Heart left ventricle (tissue), 13 donors: ENCODE measurements around the gene SGK1.

ENCODE experiments used
- POLR2A ChIP-seq, 2 donors: fragments of 450-650 bp; IDR thresholded peaks; one replicate each; pipeline ENCODE4 v1.6.1; 2017; ENCODE audit warnings: antibody characterized with exemption in 2 of 2, mild to moderate bottlenecking in 2 of 2, moderate library complexity in 2 of 2
- TF ChIP-seq, protein P1 (sequence below), 12 donors: fragments of 200-600 bp; sonication (generic) in 4 of 12; IDR thresholded peaks; one replicate each; pipeline versions ENCODE4 v1.5.0 to v1.8.0; 2018 to 2022; ENCODE audit warnings: antibody characterized with exemption in 12 of 12, mild to moderate bottlenecking in 5 of 12
- donor health status: ischemic (EF 13 %, LVEDD 7.1; RV severe dilation, severe dysfunction).
- donor health status: DM: no; HTN: yes; CAD: no.
- donor health status: DM: no; HTN: no; CAD: no.
- donor health status: ischemic (EF 25% LVEDD 6.9; RV normal size, moderate dysfunction).
- donor health status: ischemic (EF 25% LVEDD 5.7; RV mildly dilated, moderate dysfunction).
- donor health status: ischemic (EF 35%, LVEDD 5.7; RV mildly dilated, moderate dysfunction).
- donor health status: nonischemic (EF 11% LVEDD 7.7; RV severe dilation, severe dysfunction).
- donor health status: DM: yes; HTN: yes; CAD: no.
- donor health status: PGD.
- donor health status: ischemic (EF 29% LVEDD 5.4; RV normal size, mild dysfunction).
- donor health status: nonischemic (EF 23%, LVEDD 6.1; RV moderate dilation, normal function).

DNA sequence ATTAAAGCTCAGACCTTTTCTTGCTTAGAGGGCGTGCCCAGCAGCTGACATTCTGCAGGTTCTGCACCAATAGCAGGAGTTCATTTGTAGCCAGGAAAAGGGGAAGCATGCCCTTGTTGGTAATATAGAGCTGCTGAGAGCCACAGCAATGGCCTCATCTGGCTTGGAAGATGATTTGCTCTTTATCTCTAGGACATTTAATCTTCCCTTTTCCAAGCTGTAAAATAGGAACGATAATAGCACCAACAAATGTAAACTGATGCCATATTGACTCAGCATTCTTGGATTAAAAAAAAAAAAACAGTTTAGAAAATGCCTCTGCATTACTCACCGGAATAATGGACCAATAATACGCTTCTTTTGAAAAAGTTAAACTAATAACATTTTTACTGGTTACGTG, 172.1 kb downstream of the SGK1 start:
- TF ChIP-seq, protein P1, sequence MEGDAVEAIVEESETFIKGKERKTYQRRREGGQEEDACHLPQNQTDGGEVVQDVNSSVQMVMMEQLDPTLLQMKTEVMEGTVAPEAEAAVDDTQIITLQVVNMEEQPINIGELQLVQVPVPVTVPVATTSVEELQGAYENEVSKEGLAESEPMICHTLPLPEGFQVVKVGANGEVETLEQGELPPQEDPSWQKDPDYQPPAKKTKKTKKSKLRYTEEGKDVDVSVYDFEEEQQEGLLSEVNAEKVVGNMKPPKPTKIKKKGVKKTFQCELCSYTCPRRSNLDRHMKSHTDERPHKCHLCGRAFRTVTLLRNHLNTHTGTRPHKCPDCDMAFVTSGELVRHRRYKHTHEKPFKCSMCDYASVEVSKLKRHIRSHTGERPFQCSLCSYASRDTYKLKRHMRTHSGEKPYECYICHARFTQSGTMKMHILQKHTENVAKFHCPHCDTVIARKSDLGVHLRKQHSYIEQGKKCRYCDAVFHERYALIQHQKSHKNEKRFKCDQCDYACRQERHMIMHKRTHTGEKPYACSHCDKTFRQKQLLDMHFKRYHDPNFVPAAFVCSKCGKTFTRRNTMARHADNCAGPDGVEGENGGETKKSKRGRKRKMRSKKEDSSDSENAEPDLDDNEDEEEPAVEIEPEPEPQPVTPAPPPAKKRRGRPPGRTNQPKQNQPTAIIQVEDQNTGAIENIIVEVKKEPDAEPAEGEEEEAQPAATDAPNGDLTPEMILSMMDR (IDR thresholded peaks at IDR 0.05), result no peak
- TF ChIP-seq POLR2A (IDR thresholded peaks at IDR 0.05), result no peak
